Left forelimb (tissue), 1 donor: ENCODE results near the gene CAPN11.

Experiments used
- DNase-seq: peaks from one replicate; pipeline ENCODE4 v3.0.0-alpha.2; 2018; ENCODE audit warnings: low spot score

CAPN11 gene

DNA sequence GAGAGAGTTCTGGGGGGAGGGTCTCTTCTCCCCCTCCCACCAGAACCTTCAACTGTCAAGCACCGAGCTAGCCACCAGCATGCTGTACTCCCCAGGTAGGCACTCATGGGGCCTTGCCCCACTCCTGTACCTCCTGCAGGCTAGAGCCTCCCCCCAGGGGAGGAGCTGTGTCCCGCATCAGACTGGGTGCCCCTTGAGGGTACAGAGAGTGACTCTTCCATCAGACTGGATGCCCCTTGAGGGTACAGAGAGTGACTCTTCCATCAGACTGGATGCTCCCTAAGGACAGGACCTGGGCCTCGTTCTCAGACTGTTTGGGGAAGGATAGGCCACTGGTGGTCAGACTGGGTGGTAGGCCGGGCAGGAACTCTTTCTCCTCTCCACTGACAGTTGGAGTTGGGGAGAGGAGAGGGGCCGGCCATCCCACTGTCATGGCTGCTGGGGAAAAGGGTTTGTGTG lies at the start of gene CAPN11:
Gene CAPN11 (plus strand): TSS at position 51 of the 459 bp plus-strand sequence. CDS start 29 bp downstream, at position 80.
- no peak for DNase-seq

DNA sequence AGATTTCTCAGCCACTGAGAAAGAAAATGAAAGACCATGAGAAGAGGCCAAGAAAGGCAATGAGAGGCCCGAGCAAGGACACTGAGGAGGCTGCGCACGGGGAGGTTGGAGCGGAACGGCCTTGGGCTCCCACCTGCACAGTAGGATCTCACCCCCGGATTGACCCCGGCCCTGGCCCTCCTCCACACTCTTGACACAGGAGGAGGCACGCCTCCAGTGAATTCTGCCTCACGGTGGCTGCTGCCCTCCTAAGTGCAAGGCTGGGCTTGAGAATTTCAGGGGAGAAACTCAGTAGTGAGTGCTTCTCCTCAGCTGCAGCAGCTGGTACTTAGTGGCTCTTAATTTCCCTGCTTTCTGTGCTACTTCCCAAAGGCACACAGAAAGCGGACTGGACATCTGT lies 49.4 kb upstream of the CAPN11 start:
- DNase-seq: no peak

DNA sequence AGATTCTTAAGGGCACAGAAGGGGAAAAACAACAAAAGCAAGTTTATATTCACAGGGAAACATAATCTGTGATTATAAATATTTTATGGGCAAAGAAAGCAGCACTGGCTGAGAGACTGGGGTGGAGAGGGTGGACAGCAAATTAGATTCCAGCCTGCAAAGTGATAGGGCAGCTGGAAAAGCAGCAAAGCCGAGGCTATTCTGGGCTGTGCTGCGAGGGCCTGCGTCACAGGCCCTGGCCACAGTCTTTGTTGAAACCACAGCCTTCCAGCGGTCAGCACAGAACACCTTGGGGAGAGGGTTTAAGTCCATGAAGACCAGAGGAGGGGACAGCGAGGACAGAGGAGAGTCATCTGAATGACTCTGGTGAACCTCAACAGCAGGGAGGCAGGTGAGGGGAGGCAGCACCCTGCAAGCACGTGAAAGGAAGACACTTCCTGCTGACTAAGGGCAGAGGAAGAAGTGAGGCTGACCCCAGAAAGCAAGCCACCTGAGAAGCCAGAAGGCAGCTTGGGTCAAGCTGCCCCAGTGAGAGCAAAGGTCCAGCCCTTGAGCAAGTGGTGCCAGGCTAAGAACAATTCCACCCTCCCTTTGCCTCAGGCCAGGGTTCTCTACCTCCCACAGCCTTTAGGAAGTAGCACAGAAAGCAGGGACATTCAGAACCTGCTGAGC lies 48.5 kb upstream of the CAPN11 start:
- DNase-seq: no peak

DNA sequence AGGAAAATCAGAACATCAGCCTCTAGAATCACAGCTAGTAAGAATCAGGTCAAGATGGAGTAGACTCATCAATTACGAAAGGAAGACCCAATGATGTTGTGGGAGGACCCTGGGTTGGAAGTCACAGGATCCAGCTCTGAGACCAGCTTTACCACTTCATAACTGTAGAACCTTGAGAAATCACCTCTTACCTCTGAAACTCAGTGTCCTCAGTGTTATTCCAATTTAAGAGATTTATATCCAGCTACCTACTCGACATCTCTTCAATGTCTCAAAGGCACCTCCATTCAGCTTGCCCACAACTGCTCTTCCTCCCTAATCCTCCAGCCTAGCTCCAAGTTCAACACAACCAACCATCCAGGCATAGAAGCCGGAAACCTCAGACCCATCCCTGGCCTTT lies 47.7 kb upstream of the CAPN11 start:
- DNase-seq: no peak

DNA sequence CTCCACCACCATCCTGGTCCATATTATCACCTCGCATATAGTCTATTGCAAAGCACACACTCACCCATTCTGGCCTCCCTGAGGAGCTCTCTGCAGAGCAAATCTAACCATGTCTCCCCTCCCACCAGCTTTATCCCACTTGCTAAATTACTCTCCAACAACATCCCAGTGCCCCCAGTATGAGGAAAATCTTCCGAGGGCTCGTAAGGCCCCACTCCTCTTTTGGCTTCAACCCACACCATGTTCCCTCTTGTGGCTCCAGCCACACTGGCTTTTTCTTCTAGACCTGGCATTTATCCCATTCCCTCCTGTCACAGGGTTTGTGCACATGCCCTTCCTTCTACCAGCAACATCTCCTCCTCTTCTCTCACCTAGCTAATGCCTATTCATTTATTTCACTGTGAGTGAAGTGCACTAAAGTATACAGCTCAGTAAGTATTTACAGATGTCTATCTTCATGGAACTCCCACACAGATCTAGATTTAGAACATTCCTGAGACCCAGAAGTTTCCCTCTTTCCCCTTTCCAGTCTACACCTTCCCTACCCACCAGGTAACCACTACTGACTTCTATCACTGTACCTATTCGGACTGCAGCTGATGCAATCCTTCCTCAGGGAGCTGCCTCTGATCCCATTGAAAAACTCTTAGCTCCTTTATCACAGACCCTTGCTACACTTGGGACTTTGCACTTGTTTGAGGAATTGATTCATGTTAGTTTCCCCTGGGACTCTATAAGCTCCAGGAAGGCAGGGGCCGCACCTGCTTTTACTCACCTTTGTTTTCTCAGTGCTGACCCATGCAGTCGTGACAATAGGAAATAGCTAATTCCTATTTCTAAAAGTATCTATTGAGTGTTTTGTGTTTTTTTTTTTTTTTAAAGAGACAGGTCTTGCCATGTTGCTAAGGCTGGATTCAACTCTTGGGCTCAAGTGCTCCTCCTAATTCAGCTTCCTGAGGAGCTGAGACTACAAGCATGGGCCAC lies 46.9 kb upstream of the CAPN11 start:
- DNase-seq: no peak

GRCh38 chr6:44113414-44113813 lies 45.2 kb upstream of the CAPN11 start:
- DNase-seq: no peak

GRCh38 chr6:44115866-44116265 lies 42.8 kb upstream of the CAPN11 start:
- DNase-seq: no peak

- no peak for DNase-seq
Measured at GRCh38 chr6:44116641-44117382, 41.8 kb upstream of the CAPN11 start.

DNA sequence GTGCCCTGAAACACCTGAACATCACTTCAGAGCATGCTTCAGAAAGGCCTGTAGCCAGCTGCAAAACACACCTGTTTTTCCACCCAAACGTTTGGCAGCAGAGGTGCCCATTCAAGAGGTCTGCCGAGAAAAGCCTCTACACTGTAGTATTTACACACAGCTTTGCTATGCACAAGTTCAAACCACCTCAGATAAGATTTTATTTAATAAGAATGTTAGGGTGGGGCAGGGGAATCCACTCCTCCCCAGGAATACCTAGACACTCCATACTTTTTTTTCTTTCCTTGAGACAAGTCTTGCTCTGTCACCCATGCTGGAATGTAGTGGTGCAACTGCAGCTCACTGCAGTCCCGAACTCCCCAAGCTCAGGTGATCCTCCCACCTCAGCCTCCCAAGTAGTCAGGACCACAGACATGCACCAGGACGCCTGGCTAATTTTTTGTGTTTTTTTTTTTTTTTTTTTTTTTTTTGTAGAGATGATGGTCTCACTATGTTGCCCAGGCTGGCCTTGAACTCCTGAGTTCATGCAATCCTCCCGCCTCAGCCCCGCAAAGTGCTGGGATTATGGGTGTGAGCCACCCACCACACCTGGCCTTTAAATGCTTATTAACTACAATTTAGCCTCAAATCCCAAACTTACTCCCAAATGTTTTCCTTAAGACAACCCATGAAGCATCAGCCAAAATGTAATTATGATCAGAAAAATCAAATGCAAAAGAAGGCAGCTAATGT lies 41.1 kb upstream of the CAPN11 start:
- DNase-seq: no peak

- DNase-seq: no peak
Measured at GRCh38 chr6:44119704-44120262, 38.8 kb upstream of the CAPN11 start.

DNA sequence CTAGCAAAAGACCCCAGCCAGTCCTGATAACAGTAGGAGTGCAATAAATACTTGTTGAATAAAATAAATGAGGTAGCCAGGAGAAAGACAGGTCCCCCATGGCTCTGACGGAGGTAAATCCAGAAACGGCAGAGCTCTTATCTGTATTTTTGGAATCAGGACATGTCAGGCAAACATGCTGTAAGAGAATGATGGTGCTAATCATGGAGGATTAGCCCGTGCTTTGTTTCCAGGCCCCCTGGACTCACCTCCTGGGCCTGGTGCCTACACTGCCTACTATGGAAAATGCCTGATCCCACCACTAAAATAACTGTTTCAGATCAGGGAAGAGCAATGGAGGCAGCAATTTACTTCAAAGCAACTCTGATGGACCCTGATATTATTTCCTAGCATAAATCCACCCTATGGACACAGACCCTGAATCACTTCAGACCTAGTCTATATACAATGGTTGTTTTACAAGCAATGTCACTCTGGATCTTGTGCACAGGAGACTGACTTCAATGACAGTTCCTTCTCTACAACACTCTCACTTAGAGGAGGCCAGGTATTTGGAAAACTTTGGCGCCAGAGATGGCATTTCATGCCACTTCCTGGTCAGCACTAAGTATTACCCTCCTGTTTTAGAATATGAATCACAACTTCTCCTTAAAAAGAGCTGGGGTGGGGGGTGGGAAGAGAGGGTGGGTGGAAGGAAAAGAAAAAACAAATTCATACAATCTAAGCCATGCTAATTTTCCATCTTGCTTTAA lies 37.8 kb upstream of the CAPN11 start:
- no peak for DNase-seq

- no peak for DNase-seq
Measured at GRCh38 chr6:44122801-44123200, 35.8 kb upstream of the CAPN11 start.

DNA sequence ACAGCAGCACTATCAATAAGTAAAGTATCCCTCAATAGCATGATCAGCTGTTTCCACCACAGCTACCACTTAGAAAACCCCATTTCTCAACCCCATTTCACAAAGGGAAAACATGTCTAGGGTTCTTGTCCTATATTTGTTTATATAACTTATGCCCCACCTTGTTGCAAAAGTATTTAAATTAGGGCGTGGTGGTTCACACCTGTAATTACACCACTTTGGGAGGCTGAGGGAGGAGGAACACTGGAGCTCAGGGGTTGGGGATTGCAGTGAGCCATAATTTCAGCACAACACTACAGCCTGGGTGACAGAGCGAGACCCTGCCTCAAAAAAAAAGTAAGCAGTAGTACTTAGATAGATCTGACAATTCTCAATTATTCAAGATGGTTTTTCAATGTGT lies 35.1 kb upstream of the CAPN11 start:
- no peak for DNase-seq

DNA sequence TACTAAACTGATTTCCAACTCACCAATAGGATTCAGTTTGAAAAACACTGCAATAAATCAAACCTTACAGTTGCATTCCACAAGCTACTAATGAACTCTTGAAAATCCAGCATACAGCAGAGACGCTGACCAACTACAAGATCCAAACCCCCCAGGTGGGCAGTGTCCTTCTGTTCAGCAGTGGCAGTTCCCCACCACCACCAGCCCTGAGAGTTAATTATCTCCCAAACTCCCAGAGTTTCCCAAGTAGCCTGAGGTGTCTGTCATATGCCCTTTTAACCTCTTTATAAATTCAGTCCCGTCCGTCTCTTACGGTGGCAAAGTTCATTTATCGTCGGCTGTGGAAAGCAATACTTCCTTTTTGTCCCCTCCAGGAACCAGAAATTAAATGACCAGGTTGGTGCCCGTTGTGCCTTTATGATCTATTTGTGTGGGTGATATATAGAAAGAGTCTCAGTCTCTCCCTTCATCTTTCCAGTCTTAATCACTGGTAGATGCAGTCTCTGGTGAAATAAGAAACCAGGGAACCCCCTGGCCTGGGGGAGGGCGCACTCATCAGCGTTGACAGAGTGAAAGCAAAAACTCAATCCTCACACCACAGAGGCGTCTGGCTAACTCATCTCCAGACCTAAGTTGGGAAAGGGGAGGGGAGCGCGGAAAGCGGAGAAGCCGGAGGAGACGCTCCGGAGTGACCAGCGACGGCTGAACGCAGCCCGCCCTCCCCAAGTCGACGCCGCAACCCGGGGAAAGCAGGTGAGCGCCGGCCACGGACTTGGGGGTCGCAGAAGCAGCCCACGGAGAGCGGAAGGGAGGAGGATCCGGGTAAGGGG lies 32.1 kb upstream of the CAPN11 start:
- DNase-seq: peak; percentile 80

GRCh38 chr6:44127186-44128019 lies 31.2 kb upstream of the CAPN11 start, which contains the start of the genes MRPL14 and TMEM63B:
TSS of gene MRPL14 (minus strand) at chr6:44127452. CDS start at chr6:44116611, 10,841 bp downstream.
TSS of gene TMEM63B (plus strand) at chr6:44127554. CDS start at chr6:44134585, 7,031 bp downstream.
- DNase-seq: peak; percentile 94

DNA sequence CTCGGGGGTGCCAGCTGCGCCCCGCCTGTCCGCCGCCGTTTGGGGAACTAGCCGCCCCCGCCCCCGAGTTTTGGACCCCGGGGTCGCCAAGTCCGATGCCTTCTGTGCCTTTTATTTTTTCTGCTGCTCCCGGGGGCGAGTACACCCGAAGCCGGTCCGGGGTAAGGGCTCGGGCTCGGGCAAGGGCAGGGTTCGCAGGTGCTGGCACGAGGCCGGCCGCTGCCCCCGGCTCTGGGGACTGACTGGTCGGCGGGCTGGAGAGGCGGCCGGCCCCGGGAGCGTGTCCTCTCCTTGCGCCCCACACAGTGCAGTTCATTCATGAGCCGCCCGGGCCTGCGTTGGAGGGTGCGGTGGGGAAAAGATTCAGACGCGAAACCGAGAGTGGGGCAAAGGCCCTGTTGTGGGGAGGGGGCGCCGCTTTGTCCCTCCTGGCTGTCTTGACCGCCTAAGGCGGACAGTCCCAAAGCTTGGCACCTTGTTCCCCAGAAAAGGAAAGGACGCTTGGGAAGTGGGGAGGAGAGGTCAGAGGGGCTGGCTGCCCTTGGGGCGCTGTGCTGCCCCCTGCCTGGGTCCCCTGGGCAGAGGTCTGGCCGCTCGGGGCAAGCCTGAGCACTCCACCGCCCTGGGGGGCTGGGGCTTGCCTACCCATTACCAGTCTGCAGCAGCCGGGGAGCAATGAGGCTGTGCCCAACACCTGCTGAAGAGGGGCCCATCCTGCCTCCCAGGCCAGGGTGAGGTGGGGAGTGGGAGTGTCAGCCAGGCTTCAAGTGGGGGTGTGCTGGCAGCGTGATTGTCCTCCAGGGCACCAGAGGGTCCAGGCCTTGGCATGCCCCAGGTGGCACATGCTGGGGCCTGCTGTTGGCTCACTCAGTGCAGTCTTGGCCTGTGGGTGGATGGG lies 30.4 kb upstream of the CAPN11 start:
- no peak for DNase-seq

DNA sequence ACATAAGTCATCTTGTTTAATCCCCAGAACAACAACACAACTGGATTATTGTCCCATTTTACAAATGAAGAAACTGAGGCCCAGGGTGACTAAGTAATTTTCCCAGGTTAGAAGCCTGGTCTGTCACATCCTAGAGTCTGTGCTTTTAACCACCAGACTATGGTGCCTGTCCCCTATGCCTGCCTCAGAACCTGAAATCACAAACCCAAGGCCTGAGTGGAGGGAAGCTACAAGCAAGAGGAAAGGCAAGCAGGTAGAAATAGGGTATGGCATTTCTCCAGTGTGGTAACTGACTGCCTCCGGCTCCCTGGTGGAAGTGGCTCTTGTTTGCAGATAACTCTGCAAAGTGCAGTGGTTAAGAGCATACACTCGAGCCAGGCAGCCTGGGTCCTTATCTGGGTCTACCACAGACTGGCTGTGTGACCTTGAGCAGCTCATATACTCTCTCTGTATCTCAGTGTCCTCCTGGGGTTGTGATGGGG lies 28.7 kb upstream of the CAPN11 start:
- no peak for DNase-seq
